Transverse colon (tissue), 3 donors: ENCODE results near the gene GLO1.

ENCODE experiments used
- EP300 ChIP-seq: sonication (generic); formaldehyde crosslinking; IDR thresholded peaks from one replicate; pipeline ENCODE4 v1.6.1; 2017; ENCODE audit warnings: antibody characterized with exemption, low read depth
- TF ChIP-seq, protein P1 (sequence below), 5 experiments: fragments of 200-600 bp in 3 of 5; fragments of 450-650 bp in 2 of 5; sonication (generic) in 3 of 5; IDR thresholded peaks; 1 replicate in 2 of 5; 2 replicates in 3 of 5; pipeline ENCODE4 v1.5.1; 2016 to 2017; ENCODE audit warnings: antibody characterized with exemption in 5 of 5, inconsistent platforms in 3 of 5, mild to moderate bottlenecking in 2 of 5, moderate library complexity in 1 of 5

- TF ChIP-seq, protein P1, sequence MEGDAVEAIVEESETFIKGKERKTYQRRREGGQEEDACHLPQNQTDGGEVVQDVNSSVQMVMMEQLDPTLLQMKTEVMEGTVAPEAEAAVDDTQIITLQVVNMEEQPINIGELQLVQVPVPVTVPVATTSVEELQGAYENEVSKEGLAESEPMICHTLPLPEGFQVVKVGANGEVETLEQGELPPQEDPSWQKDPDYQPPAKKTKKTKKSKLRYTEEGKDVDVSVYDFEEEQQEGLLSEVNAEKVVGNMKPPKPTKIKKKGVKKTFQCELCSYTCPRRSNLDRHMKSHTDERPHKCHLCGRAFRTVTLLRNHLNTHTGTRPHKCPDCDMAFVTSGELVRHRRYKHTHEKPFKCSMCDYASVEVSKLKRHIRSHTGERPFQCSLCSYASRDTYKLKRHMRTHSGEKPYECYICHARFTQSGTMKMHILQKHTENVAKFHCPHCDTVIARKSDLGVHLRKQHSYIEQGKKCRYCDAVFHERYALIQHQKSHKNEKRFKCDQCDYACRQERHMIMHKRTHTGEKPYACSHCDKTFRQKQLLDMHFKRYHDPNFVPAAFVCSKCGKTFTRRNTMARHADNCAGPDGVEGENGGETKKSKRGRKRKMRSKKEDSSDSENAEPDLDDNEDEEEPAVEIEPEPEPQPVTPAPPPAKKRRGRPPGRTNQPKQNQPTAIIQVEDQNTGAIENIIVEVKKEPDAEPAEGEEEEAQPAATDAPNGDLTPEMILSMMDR (IDR thresholded peaks at IDR 0.05): no peak
- TF ChIP-seq EP300: no peak
Measured at GRCh38 chr6:38681850-38682249, 21.1 kb downstream of the GLO1 start.
